ENCODE data around the gene BRF1.

Gene BRF1

GRCh38 chr14:105257464-105257863, 43.3 kb downstream of the BRF1 start:
- no peak for DNase-seq

DNA sequence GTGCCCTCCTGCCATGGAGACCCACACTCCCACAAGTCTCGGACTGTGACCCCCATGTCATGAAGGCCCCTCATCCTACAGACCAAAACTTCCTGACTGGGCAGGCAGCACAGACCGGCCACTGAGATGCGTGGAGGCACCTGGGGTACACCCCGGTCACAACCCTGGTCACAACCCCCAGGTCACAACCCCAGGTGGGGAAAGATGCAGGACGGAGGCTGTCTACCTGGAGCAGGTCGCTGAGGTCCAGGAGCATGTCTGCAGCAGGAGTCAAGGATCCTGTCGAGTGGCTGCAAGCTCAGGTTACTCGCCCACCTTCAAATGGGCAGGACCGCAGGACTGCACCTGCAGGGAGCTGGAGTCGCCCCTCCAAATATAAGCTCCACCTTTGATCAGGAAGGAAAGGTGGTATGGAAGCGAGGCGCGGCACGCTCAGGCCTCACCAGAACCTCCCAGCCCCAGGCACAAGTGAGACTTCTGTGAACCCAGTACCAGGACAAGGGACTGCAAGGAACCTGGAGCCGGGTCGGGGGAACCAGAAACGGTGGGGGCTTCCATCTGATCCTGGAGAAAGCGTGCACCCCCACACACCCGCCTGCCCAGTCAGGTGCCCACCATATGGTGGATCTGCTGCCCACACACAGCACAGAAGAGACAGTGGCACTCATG, 44.4 kb downstream of the BRF1 start:
- DNase-seq: no peak

GRCh38 chr14:105255021-105255507, 45.7 kb downstream of the BRF1 start:
- no peak for DNase-seq

DNA sequence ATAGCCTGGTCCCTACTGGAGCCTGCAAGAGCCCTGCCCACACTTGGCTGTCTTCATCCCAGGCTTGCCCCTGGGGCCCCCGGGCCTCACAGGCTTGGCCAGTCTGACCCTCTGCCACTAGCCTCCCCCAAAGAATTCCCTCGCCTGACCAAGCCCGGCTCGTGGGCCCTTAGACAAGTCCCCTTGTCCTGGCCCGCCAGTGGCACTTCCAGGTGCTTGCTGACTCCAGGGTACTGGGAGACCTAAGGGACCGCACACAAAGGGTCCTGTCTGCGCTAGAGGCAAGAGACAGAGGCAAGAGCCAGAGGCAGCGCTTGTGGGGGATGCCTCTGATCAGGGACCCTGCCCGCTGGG, 47.5 kb downstream of the BRF1 start:
- DNase-seq: no peak

DNA sequence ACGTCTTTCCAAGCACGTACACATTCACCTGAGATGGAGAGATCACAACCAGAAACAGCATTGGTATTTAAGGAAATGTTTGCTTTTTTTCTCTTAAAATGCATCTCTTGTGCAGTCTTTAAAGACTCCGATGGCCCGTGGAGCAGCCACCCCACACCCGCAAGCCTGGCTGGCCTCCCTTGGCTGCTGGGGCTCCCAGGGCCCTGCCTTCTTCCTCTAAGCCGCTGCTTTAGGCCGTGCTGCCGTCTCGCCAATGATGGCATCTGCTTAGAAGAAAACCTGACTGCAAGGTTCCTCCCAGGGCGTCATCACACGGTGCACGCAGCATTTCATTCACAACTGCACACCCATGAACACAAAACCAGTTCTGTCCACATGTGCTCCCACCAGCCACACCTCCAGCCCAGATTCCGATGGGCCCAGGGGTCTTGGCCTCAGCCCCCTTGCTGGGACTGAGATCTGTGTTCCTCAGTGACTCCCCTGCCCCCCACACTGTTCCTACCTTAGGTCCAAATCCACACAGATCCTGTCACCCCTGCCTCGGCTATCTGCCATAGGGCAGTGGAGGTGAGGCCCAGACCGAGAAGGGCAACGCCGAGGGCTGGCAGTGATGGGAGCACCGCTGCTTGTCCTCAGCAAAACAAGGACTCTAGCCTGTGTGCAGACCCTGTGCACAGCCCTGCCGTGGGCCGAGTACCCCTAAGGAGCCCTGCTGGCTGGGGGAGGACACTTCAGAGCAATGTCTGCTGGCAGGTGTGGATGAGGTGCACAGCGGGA, 48.1 kb downstream of the BRF1 start:
- no peak for DNase-seq

DNA sequence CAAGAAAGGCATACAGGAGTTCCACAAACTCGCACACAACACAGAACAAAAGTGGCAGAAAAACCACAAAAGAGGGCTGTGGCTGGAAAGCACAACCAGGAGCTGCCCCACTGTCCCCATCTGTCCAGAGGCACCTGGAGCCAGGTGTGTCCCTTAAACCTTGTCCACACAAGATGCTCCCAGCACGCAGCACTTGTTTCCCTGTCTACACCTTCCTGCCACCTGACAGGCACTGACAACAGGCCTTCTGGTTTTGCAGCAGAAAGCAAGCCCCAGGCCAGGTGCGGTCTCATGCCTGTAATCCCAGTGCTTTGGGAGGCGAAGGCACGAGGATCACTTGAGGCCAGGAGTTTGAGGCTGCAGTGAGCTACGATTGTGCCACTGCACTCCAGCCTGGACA, 48.9 kb downstream of the BRF1 start:
- no peak for DNase-seq

- no peak for DNase-seq
Observed at GRCh38 chr14:105250986-105251385, 49.8 kb downstream of the BRF1 start.

DNA sequence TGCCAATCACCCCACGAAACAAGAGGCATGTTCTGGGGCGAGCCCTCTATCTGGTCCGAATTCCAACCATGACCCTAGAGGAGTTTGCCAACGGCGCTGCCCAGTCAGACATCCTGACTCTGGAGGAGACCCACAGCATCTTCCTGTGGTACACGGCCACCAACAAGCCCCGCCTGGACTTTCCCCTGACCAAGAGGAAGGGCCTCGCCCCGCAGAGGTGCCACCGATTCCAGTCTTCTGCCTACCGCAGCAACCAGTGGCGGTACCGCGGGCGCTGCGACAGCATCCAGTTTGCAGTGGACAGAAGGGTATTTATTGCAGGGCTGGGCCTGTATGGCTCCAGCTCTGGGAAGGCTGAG, 50.8 kb downstream of the BRF1 start:
- no peak for DNase-seq

- DNase-seq: no peak
Observed at GRCh38 chr14:105249182-105250007, 51.4 kb downstream of the BRF1 start.

DNA sequence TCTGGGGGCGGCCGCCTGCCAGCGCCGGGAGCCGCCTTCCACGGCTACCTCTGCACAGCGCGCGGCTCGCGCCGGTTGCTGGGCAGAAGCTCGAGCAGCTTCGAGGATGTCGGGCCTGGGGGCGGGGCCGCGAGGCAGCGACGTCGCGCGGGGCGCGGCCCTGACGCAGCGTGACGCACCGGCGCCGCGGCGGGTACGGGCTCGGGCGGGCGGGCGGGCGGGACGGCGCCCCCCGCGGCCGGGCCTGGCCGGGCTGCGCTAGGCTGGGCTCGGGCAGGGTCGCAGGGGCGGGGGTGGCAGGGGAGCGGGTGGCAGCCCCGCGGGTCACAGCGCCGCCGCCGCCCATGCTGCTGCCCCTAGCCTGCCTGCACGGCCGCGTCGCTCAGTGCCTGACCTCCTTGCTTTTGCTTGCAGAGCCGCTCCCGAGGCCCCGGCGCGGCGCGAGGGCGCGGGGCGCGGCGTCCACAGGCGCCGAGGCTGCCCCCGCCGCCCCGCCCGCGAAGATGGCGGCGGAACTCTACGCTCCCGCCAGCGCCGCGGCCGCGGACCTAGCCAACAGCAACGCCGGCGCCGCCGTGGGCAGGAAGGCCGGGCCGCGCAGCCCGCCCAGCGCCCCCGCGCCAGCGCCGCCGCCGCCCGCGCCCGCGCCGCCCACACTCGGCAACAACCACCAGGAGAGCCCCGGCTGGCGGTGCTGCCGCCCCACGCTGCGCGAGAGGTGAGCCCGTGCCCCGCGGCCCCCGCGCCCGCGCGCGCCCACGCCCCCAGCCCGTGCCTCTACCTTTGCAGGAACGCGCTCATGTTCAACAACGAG, 52.2 kb downstream of the BRF1 start, which contains the start of gene BTBD6:
Gene BTBD6, plus strand, starts transcription at position 166 of the 814 bp plus-strand sequence. Its CDS starts 179 bp downstream, at position 345.
- no peak for DNase-seq

DNA sequence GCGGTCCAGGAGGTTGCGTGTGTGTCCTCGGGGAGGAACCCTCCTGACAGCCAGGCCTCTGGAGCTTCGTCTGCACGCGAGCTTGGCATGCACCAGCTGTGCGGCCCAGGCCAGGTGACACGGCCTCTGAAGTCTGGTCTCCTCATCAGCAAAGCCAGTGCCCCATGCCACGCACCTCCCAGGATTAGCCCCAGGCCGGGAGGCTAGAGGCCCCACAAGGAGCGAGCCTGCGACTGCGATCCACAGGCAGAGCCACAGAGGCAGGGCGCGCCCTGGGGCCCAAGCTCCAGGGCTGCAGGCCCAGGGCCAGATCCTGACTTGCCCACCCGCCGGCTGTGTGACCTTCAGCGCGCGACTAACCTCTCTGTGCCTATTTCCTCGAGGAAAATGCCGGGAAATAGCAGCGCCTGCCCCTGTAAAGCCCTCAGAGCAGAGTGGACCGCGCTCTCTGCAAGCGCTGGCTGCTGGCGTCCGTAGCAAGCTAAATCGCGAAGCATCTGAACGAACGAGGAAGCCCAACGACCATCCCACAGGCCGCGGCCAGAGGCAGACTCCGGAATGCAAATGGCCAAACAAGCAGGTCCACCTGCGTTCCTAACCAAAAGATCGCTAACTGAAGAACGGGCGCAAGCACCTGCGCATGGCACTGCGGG, 53.0 kb downstream of the BRF1 start:
- no peak for DNase-seq

- DNase-seq: no peak
Observed at GRCh38 chr14:105247026-105247425, 53.8 kb downstream of the BRF1 start.

DNA sequence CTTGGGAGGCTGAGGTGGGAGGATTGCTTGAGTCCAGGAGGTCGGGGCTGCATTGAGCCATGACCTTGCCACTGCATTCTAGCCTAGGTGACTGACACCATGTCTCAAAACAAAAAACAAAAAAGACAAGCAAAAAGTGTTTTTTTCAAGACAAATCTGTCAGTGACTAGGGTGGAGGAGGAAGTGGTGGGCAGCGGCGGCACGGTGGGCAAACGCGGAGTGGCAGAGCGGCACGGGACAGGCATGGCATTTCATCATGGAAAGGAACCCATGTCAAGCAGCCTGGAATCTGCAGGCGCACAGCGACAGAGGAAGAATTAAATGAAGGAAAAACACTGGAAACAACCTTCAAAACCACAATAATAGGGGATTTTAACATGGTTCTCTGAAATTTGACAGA, 56.5 kb downstream of the BRF1 start:
- DNase-seq: no peak

DNA sequence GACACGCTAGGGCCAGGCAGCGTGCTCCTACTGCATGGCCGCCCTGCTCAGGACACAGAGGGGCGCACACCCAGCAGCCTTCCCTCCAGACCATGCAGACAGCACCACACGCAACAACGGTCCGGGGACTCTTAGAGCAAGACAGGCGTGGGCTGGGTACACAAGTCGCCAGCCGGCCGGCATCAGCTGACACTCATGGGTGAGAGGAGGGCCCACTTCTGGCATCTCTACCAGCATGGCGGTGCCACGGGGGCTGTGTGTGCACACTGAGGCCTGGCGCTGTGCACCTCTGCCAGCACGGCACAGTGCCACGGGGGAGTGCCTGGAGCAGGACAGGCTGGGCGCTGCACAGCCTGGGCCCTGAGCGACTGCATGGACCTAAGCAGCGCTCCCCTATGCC, 59.2 kb downstream of the BRF1 start:
- no peak for DNase-seq

GRCh38 chr14:105240811-105241576, 59.8 kb downstream of the BRF1 start:
- DNase-seq: no peak

- no peak for DNase-seq
Observed at GRCh38 chr14:105229099-105229655, 71.6 kb downstream of the BRF1 start.

DNA sequence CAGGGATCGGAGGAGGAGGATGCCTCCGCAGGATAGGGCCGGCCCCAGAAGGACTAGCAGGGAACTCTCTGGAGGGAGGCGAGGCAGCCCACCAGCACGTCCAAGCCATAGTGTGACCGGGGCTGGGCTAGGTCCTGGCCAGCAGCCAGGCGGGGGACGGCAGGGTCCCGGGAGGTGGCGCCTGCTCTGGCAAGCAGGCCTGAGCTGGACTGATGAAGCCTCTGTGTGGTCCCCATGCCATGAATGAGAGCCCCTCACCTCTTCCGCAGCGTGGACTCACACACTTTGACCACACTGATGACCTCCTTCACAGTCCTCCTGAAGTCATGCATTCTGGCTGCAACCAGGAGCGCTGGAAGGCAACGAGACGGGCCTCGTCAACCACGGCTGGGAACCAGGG, 72.2 kb downstream of the BRF1 start:
- no peak for DNase-seq

GRCh38 chr14:105227346-105227745, 73.5 kb downstream of the BRF1 start:
- DNase-seq: no peak

GRCh38 chr14:105226198-105226597, 74.6 kb downstream of the BRF1 start:
- DNase-seq: no peak

DNA sequence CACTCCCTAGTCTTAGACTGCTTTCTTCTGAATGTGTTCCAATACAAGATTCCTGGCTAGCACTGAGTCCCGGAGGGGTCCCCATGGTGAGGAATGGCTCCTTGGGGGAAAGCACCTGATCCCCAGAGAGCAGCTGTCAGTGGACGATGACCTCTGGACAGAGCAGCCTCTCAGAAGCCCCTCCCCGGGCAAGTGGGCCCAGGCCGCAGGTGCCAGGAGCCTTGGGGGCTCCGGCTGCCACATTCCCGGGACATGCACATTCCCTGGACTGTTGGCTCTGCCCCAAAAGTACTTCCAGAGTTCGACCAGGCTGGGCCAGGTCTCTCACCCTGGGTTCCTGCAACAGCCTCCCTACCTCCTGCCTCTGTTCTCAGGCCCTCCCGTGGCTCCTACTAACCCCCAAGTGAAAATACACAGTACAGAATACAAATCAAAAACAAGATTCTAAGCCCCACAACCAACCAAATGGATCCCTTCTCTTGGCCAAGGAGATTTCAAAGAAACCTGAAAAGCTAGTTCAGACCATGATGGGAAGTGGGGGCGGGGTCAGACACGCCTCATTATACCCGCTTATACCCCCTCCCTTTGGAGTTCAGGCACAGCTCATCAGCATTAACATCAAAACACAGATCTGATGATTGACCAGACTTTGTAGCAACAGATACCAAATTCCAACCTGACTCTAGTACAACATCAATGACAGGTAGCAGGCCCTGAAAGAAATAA, 75.8 kb downstream of the BRF1 start:
- DNase-seq: no peak

Measured in NCI-H1436 treated with DMSO at 0.1 percent for 48 hours (cell line).